ENCODE results near the gene RPRD1B. TPM values are rescaled to one million over a fixed set of nuclear protein-coding genes. Genes with fewer than 3 reads are reported as not detected.

RPRD1B gene
- polyA plus RNA-seq, 1 of the 3 experiments (the other 2 are of a cell fraction) = 11.8 TPM

GRCh38 chr20:38078084-38078483 lies 44.5 kb downstream of the RPRD1B start:
- ChIA-PET CTCF (interaction anchor here (1.3 to 9.0 kb wide), 5 partner anchors 11 to 514 kb away, joined by 3 to 118 read pairs (median 7); no protein-coding TSS in a partner anchor), POLR2A (no interaction called here)
- Histone ChIP-seq H3K27ac (ENCODE audit: low read depth in 2 of 2, low read length in 1 of 2) (no peak overlapping the region), H3K36me3 (replicated peaks in 1 of 2; ENCODE audit: control insufficient read depth in 1 of 2, insufficient read depth in 2 of 2, low read length in 1 of 2) (peaks cover 16 to 55% of the 10 kb centered on the region in 2 experiments), H3K4me1 (ENCODE audit: control insufficient read depth in 1 of 2, insufficient read depth in 2 of 2, low read depth in 1 of 2, low read length in 1 of 2) (peaks cover 9 to 18% of the 10 kb centered on the region in 2 experiments; a peak in 3 of 4 replicates), H3K9me2 (no peaks in the 10 kb centered on the region), H3K79me2 (ENCODE audit: insufficient read depth) (peaks cover 31% of the 10 kb centered on the region), H3K9ac (no peak overlapping the region), H3K4me2 (no peak overlapping the region), H4K20me1 (ENCODE audit: insufficient read depth) (no peaks in the 10 kb centered on the region), H3K4me3 (ENCODE audit: low read depth in 2 of 2, low read length in 1 of 2) (no peak overlapping the region), H3K27me3 (ENCODE audit: insufficient read depth) (no peaks in the 10 kb centered on the region), H3K9me3 (no peaks in the 10 kb centered on the region), H3F3A (replicated peaks; ENCODE audit: insufficient read depth) (peaks cover 11% of the 10 kb centered on the region), H2AFZ (ENCODE audit: low read depth) (no peak overlapping the region)
- WGBS (ENCODE audit: low lambda C conversion rate) = 93% methylated on average over 2 of the region's 2 CpGs
- DNase-seq = no peak
- TF ChIP-seq TAF1 (IDR thresholded peaks at IDR 0.05; ENCODE audit: borderline replicate concordance, low read depth, low read length) (no peak), ZBTB33 (IDR thresholded peaks at IDR 0.05; ENCODE audit: borderline replicate concordance, low read depth) (no peak), IRF3 (IDR thresholded peaks at IDR 0.05; ENCODE audit: low read depth, low read length) (no peak)

- Histone ChIP-seq H3K36me3 (replicated peaks in 1 of 2; ENCODE audit: control insufficient read depth in 1 of 2, insufficient read depth in 2 of 2, low read length in 1 of 2) (peaks cover 9 to 63% of the 10 kb centered on the region in 2 experiments), H3K4me1 (ENCODE audit: control insufficient read depth in 1 of 2, insufficient read depth in 2 of 2, low read depth in 1 of 2, low read length in 1 of 2) (peaks cover 5 to 20% of the 10 kb centered on the region in 2 experiments; a peak in 3 of 4 replicates), H3K79me2 (ENCODE audit: insufficient read depth) (peaks cover 31% of the 10 kb centered on the region), H4K20me1 (ENCODE audit: insufficient read depth) (no peaks in the 10 kb centered on the region), H3K9ac (no peak overlapping the region), H3K4me2 (no peak overlapping the region), H3K27ac (ENCODE audit: low read depth in 2 of 2, low read length in 1 of 2) (no peak overlapping the region), H3F3A (replicated peaks; ENCODE audit: insufficient read depth) (peaks cover 8% of the 10 kb centered on the region), H3K27me3 (ENCODE audit: insufficient read depth) (no peaks in the 10 kb centered on the region), H3K4me3 (ENCODE audit: low read depth in 2 of 2, low read length in 1 of 2) (no peak overlapping the region), H3K9me3 (no peaks in the 10 kb centered on the region), H2AFZ (ENCODE audit: low read depth) (no peak overlapping the region), H3K9me2 (no peaks in the 10 kb centered on the region)
- POLR2A ChIA-PET = no interaction called here
- 96% methylated on average over 3 of the region's 3 CpGs for WGBS (ENCODE audit: low lambda C conversion rate)
- CTCF ChIA-PET = interaction anchor here (0.8 to 9.0 kb wide), 6 partner anchors 10 to 85 kb away, joined by 3 to 118 read pairs (median 8); no protein-coding TSS in a partner anchor
- DNase-seq = no peak
- TF ChIP-seq MAX (IDR thresholded peaks at IDR 0.05; ENCODE audit: low read depth) (no peak), RFX5 (IDR thresholded peaks at IDR 0.05; ENCODE audit: low read length) (no peak), CTCF (IDR thresholded peaks at IDR 0.05) (no peak), PBX3 (IDR thresholded peaks at IDR 0.05) (no peak)
Measured at GRCh38 chr20:38079353-38079752, 45.8 kb downstream of the RPRD1B start.
